T-helper 9 cell (primary cell): ENCODE results near the gene MBD3L4.
"Not testable (repeated sequence)": the region's sequence is repeated elsewhere in the genome, so short reads cannot be mapped to it uniquely, and the experiment has no call there.

Source experiments
- DNase-seq: peaks from one replicate; pipeline ENCODE4 v3.0.0-alpha.2; 2020
- total RNA-seq, 2 donors: gene quantifications; one replicate each; lab custom pipeline; 2026; lab: John Stamatoyannopoulos, UW

Gene MBD3L4
- total RNA-seq = 0 reads per million in 2 donors

- DNase-seq = not testable (repeated sequence)
Observed at GRCh38 chr19:7040079-7040478, at the start of gene MBD3L4. MBD3L4 (minus strand) TSS chr19:7040179; CDS start chr19:7040144, 35 bp downstream.

- DNase-seq = no peak
Observed at GRCh38 chr19:7088999-7089398, 49.0 kb upstream of the MBD3L4 start.

- no peak for DNase-seq
Observed at GRCh38 chr19:7083076-7083956, 43.3 kb upstream of the MBD3L4 start.

- DNase-seq = no peak
Observed at GRCh38 chr19:7078008-7078407, 38.0 kb upstream of the MBD3L4 start.

GRCh38 chr19:7076151-7076550 lies 36.2 kb upstream of the MBD3L4 start:
- no peak for DNase-seq

- DNase-seq = no peak
Observed at GRCh38 chr19:7074705-7075282, 34.8 kb upstream of the MBD3L4 start.

GRCh38 chr19:7072541-7072940 lies 32.6 kb upstream of the MBD3L4 start:
- DNase-seq = no peak

- DNase-seq = no peak
Observed at GRCh38 chr19:7069904-7070226, 29.9 kb upstream of the MBD3L4 start.

- DNase-seq = peak; percentile 99
Observed at GRCh38 chr19:7069042-7069903, 29.3 kb upstream of the MBD3L4 start, which contains the start of gene ZNF557. ZNF557 (plus strand) TSS chr19:7069703; CDS start chr19:7075075, 5,372 bp downstream.

- DNase-seq = no peak
Observed at GRCh38 chr19:7068599-7068998, 28.6 kb upstream of the MBD3L4 start.

GRCh38 chr19:7067716-7068115 lies 27.7 kb upstream of the MBD3L4 start:
- DNase-seq = no peak

GRCh38 chr19:7067122-7067521 lies 27.1 kb upstream of the MBD3L4 start:
- not testable (repeated sequence) for DNase-seq

- DNase-seq = no peak
Observed at GRCh38 chr19:7063764-7064418, 23.9 kb upstream of the MBD3L4 start.

GRCh38 chr19:7063339-7063738 lies 23.4 kb upstream of the MBD3L4 start:
- no peak for DNase-seq

GRCh38 chr19:7059977-7060376 lies 20.0 kb upstream of the MBD3L4 start:
- not testable (repeated sequence) for DNase-seq

- not testable (repeated sequence) for DNase-seq
Observed at GRCh38 chr19:7058576-7058975, 18.6 kb upstream of the MBD3L4 start, which contains the start of gene MBD3L3. MBD3L3 (minus strand) TSS chr19:7058676; CDS start chr19:7058605, 71 bp downstream.

GRCh38 chr19:7056371-7056770 lies 16.4 kb upstream of the MBD3L4 start:
- not testable (repeated sequence) for DNase-seq

GRCh38 chr19:7055679-7056078 lies 15.7 kb upstream of the MBD3L4 start:
- DNase-seq = not testable (repeated sequence)

GRCh38 chr19:7054635-7055368 lies 14.8 kb upstream of the MBD3L4 start:
- not testable (repeated sequence) for DNase-seq

- not testable (repeated sequence) for DNase-seq
Observed at GRCh38 chr19:7052896-7053295, 12.9 kb upstream of the MBD3L4 start.

GRCh38 chr19:7051421-7051820 lies 11.4 kb upstream of the MBD3L4 start:
- DNase-seq = not testable (repeated sequence)

- DNase-seq = not testable (repeated sequence)
Observed at GRCh38 chr19:7049021-7049420, 9.0 kb upstream of the MBD3L4 start, which contains the start of gene MBD3L2. MBD3L2 (plus strand) TSS chr19:7049321; CDS start chr19:7049374, 53 bp downstream.
